GM19324 (cell line): ENCODE data around the gene ADAMTS17.

Experiments
- ATAC-seq: cut with Tn5 transposase; IDR thresholded peaks from one replicate; pipeline ENCODE4 v1.9.1; 2021; ENCODE audit warnings: mild to moderate bottlenecking, moderate library complexity; ENCODE audit not compliant: unreplicated experiment, low FRiP score

ADAMTS17 gene

GRCh38 chr15:100141311-100142001 is 200.3 kb downstream of the ADAMTS17 start:
- ATAC-seq: no peak

DNA sequence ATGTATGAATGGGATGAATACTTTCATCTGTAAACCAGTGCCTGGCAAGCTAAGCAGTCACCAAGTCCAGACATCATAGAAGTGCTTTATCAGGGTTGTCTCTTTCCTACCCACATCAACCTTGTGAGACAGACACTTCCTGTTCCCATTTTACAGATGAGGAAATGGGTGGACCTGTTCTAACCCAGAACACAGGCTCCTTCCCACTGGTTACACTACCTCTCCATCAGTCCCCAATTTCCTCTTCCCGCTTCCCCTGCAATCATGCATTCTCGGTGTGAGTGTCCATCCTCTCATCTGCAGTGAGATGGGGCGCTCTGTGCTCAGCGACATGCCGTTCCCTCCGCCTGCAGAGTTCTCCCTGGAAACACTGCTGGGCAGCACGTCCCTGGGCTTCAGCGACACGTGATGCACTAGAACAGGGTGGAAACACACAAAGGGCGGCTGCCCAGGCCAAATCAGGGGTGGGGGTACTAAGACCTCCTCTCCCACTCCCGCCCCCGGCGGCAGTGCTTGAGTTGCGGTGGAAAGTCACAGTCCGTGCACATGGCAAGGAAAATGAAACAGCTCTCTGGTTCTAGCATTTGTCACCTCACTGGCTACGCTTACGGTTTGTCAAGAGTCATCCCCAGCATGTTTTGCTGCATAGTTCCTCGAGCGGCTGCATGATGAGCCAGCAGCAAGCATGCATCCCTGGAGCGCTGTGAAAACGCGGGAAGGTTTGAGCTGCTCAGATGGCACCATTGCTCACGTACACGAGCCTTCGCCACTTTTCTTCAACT is 201.1 kb downstream of the ADAMTS17 start:
- no peak for ATAC-seq

- ATAC-seq: no peak
These were observed 207.2 kb downstream of the ADAMTS17 start for GRCh38 chr15:100134586-100134985.

DNA sequence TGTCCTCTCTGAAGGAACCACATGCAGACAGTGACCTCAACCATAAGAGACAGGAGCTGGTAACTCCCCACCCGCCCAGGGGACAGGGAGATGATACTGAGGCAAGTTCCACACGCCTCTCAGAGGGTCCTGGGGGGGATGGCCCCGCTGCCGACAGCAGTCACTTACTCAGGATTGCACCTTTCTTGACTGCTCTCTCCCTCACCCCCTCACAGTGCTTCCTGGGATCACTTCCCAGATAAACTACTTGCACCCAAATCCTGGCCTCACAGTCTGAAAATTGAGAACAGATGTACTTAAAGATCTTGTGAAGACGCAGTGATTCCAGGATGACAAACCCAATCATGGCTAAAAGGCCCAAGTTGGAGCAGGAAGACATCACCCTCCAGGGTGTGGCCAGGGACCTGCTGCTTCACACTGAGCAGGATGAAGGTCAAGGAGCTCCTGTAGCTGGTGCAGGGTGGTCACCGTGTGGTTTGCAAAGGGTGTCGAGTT is 207.6 kb downstream of the ADAMTS17 start:
- no peak for ATAC-seq

- ATAC-seq: no peak
These were observed 208.8 kb downstream of the ADAMTS17 start for GRCh38 chr15:100133001-100133400.

DNA sequence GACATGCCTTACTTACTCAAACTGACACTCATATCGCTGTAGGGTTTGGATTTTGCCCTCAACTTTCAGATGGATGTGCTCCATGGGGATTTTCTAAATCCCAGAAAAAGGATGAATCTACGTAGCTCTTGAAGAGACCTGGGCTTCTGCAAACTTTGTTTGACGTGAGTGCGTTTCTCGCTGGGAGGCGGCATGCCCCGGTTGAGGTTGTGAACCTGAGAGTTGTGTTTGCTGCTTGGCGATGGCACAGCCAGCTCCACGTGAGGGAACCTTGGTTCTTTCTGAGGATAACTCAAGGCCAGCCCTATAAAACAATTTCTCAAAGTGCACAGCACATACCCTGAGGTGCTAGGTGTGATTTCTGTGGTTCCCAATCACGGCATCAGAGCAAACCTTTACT is 209.5 kb downstream of the ADAMTS17 start:
- no peak for ATAC-seq

- no peak for ATAC-seq
These were observed 210.2 kb downstream of the ADAMTS17 start for GRCh38 chr15:100131321-100132224.

GRCh38 chr15:100129677-100130076 is 212.1 kb downstream of the ADAMTS17 start:
- no peak for ATAC-seq

DNA sequence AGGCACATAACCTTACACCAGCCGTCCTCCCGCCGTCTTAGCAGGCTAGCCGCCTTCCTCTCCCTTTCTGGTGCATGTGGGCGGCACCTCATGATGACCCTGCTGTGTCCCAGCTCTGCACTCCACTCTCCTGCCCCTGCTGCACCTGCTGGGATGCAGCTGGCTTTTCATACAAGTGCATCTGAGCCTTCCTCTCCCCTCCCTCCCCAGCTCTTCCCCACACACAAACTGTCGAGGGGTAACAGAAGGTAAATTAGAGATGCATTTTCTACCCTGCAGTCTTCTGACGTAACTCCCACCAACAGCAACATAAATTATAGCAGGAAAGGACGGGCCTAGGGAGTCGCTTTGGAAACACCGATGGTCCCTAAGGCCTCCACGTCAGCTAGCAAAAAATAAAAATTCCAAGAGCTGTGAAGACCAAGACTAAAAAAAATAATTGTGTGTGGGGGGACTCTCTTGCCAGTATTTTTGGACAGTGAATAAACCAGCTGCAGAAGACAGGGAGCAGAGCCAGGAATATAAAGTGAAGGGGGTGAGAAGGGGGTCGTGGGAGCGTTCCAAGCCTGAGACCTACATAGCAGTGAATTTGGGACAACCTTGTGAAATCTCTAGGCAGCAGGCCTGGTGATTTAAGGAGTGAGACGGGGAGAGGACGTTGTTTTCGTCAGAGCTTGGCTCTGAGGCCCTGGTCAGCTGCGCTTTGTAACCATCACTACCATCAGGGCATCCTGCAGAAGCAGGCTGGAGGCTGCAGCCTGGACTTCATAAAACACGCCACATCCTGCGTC is 216.2 kb downstream of the ADAMTS17 start:
- no peak for ATAC-seq

DNA sequence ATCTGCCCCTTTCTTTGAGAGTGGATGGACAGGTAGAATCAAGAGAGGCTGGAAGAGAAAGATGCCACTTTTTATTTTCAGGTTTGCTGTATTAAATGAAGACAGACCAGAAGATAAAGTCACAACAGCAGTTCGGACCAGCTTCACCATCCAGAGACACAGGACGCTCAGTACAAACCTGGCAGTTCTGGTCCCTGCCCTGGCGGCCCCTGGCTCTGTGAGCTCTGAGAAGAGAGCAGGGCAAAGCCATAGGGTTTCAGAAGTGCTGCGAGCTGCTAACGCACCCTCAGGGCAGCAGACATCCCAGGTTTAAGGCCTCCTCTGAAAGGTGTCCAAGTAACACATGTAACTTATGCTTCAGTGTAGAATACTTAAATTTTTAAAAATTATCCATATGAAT is 216.8 kb downstream of the ADAMTS17 start:
- ATAC-seq: no peak

GRCh38 chr15:100124361-100124760 is 217.4 kb downstream of the ADAMTS17 start:
- ATAC-seq: no peak

GRCh38 chr15:100123611-100124010 is 218.2 kb downstream of the ADAMTS17 start:
- no peak for ATAC-seq

DNA sequence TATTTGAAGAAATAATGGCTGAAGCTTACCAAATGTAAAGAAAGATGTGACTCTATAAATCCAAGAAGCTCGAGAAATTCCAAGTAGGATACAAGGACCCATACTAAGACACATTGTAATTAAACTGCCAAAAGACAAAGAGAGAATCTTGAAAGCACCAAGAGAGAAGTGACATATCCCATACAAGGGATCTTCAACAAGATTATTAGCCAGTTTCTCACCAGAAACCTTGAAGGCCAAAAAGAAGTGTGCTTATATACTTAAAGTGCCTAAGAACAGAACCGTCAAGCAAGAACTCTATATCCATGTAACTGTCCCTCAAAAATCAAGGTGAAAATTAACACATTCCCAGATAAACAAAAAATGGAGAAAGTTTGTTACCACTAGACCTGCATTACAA is 220.5 kb downstream of the ADAMTS17 start:
- no peak for ATAC-seq

DNA sequence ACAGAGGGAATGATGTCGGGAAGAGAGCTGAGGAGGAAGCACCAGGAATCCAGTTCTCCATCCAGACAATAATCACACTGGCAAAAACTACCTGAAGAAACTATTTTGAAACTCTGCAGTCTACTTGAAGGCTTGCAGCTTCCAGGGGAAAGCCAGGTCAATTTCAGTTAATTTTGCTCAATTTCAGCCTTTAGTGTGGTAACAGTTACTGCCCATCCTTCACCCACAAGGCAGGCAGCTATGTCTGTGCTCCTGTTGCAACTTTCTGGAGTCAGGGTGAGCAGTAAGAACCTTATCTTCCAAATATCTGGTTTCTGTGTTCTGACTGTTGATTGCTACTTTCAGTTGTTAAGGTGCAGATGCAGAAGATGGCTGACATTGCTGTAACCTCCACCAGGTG is 221.7 kb downstream of the ADAMTS17 start:
- no peak for ATAC-seq

DNA sequence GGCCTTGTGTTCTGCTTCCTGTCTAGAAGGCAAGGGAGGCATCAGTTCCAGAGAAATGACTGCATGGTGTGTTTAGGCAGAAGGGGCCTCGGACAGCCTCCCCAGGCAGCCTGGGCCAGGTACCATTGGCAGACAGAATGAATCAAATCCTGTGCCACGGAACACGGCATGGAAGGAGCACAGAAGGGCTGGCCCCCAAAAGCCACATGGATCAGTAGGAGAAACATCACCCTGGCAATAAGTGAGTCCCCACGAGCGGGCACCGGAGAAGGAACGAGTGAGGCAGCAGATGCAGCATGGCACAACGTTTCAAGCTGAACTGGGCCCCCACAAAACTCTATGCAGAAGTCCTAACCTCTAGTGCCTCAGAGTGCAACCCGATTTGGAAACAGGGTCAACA is 223.2 kb downstream of the ADAMTS17 start:
- no peak for ATAC-seq

GRCh38 chr15:100116416-100117190 is 225.2 kb downstream of the ADAMTS17 start:
- ATAC-seq: no peak

DNA sequence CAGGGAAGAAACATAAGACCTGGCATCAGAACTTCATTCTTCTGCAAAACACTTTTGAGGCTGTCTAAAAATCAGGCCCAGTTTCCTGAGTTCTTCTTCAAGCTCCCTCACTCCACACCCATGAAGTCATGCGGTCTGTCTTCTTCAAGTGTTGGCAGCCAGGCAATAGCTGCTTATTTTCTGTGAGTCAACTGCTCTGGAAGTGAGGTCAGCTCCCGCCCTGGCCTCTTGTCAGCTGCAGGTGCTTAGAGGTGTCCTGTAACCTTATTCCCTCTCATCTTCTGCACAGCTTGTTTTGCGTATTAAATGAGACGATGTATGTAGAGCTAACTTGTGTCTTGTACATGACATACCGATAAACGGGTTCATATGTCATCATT is 226.1 kb downstream of the ADAMTS17 start:
- no peak for ATAC-seq

DNA sequence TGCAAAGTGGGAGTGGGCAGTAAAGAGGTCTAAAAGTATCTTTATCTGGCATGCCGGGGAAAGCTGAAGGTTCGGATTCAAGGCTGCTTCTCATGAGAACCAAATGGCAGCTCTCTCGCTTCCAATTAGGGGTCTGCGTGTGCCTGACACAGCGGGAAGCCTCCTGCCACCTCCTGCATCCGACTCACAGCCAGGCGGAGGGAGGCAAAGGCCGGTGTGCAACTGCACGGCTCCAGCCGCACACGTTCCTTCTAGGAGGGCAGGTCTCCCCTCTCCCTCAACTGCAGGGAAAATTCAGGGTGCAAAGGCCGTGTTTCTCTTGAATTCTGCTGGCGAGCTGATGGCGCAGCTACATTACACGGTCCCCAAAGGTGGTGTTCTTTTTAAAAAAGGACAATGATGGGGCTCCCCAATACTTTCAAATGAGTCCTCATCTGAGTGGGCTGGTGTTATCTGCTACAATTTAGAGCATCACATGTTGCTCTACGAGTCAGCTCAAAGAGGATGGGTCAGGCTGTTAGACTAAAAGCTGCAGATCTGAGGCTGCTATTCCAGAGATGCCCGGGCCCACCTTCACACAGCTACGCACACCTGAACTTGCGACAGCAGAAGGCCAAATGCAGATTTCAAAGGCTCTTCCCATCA is 226.6 kb downstream of the ADAMTS17 start:
- no peak for ATAC-seq

DNA sequence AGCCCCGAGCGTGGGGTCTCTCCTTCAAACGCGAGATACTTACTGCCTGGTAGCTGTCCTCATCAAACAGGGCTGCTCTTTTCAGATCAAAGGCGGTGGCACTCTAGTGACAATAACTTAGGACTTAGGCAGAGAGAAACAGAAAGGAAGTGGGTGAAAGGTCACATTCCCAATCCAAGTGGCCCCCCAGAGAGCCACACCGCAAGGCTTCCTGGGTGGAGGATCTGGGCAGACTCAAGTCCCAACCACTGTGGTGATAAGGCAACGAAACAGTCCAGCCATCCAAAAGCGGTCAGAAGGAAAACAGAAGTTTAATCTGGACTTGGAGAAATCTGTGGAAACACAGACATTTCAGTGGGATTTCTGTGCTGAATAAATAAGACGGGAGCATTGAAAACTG is 227.2 kb downstream of the ADAMTS17 start:
- ATAC-seq: no peak
